WI38 (cell line): Measurements from ENCODE around the gene OPCML.

Source experiments
- H3K4me3 ChIP-seq: 2 replicates; pipeline ENCODE4 v1.5.1; 2011; ENCODE audit warnings: low read depth, mild to moderate bottlenecking, control low read depth, low read length
- TF ChIP-seq, protein P1 (sequence below): IDR thresholded peaks from 2 replicates; pipeline ENCODE4 v1.5.1; 2012; ENCODE audit warnings: low read depth, mild to moderate bottlenecking, control low read depth, low read length

Gene OPCML

DNA sequence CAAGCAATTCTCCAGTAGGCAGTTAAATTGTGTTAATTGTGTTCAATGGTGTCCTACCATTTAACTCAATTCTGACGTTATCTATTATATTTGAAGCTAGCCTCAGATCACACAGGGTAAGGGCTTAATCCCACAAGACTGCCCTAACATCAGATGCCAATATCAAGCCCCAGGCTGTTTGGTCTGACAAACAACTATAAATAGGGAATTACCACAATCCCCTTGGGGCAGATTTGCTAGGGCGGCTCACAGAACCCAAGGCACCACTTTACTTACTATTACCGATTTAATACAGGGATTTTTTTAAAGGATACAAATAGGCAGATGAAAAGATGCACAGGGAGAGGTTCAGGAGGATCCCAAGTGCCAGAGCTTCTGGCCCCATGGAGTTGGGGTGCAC lies 678.4 kb downstream of the OPCML start:
- no peak overlapping the region for H3K4me3 ChIP-seq
- TF ChIP-seq, protein P1, sequence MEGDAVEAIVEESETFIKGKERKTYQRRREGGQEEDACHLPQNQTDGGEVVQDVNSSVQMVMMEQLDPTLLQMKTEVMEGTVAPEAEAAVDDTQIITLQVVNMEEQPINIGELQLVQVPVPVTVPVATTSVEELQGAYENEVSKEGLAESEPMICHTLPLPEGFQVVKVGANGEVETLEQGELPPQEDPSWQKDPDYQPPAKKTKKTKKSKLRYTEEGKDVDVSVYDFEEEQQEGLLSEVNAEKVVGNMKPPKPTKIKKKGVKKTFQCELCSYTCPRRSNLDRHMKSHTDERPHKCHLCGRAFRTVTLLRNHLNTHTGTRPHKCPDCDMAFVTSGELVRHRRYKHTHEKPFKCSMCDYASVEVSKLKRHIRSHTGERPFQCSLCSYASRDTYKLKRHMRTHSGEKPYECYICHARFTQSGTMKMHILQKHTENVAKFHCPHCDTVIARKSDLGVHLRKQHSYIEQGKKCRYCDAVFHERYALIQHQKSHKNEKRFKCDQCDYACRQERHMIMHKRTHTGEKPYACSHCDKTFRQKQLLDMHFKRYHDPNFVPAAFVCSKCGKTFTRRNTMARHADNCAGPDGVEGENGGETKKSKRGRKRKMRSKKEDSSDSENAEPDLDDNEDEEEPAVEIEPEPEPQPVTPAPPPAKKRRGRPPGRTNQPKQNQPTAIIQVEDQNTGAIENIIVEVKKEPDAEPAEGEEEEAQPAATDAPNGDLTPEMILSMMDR: no peak

DNA sequence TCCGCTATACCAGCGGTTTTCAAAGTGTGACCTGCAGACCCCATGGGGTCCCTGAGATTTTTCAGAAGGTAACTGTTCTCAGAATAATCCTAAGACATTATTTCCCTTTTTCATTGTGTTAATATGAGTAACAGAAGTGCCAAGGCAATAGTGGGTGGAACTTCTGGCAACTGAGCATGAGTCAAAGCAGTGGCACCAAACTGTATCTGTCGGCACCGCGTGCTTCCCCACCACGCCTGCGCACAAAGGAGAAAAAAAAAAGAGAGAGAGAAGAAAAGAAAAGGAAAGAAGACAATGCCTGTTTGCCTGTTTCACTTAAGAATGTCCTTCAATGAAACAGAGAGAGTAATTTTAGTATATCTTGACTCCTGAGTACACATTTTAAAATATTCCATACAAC lies 679.9 kb downstream of the OPCML start:
- H3K4me3 ChIP-seq: no peak overlapping the region
- TF ChIP-seq, protein P1: no peak

DNA sequence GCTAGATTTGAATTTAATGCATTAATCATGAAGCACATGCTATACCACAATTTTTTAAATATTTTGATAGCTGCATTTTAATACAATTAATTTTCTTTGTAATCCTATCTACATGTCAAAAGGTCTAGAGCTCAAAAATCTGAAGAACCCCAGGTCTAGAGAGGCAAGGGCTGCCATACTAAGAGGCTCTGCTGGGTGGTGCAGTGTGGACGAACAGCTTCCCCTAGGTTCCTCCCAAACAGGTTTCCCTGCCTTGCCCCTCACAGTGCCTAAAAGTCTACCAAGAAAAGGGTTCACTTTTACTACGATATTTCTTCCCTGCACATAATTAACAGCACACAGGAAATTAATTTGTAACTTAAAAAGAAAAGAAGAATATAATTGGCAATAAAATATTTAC lies 681.1 kb downstream of the OPCML start:
- TF ChIP-seq, protein P1: no peak
- H3K4me3 ChIP-seq: no peak overlapping the region

DNA sequence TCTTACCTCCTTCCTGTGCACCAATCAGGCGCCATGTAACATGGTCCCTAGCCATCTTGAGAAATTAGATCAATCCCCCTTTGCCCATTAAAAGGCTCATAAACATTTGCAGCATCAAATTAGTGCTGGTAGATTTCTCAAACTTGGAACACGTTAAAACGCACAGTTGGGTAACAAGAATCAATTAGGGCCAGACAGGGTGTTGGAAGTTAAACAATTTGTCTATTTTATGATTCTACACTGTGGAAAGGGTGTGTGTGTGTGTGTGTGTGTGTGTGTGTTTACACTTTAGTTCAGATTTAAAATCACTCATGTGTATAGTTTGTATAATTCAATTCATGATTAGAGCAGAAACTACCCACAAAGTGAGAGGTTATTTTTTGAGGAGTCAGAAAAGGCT lies 682.0 kb downstream of the OPCML start:
- H3K4me3 ChIP-seq: no peak overlapping the region
- TF ChIP-seq, protein P1: no peak

DNA sequence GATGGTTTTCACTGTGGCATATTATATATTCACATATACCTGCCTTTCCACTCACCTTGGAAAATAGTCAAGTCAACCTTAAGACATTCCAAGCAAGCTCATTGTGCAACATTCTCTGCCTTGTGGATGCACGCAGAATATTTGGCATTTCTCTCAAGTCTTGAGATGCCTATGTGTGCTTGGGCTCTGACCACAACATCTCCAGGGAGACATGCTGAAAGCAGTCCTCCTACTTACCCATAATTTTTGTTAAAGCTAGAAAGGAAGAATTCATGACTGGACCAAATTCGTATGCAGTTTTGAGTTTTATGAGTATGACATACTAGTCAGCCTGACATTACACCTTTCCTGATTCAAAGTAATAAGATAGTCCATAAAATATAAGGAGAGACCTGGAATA lies 684.0 kb downstream of the OPCML start:
- TF ChIP-seq, protein P1: no peak
- H3K4me3 ChIP-seq: no peak overlapping the region

DNA sequence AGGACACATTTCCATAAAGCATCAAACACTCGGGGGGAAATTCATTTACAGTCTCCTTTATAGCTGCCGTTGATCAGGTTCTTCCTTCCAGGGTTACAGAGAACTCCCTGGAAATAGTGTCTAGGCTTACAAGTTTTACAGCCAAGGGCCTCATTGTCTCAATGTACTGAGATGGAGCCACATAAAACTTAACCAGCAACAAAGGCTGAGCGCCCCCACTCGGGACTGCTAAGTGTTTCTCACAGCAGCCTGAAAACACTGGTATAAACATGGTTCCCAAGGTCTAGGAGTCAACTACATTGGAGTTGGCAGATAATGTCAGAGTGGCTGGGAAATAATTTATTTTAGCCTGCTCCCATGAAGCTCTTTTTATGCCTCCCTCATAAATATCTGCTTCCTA lies 686.2 kb downstream of the OPCML start:
- no peak overlapping the region for H3K4me3 ChIP-seq
- TF ChIP-seq, protein P1: no peak

DNA sequence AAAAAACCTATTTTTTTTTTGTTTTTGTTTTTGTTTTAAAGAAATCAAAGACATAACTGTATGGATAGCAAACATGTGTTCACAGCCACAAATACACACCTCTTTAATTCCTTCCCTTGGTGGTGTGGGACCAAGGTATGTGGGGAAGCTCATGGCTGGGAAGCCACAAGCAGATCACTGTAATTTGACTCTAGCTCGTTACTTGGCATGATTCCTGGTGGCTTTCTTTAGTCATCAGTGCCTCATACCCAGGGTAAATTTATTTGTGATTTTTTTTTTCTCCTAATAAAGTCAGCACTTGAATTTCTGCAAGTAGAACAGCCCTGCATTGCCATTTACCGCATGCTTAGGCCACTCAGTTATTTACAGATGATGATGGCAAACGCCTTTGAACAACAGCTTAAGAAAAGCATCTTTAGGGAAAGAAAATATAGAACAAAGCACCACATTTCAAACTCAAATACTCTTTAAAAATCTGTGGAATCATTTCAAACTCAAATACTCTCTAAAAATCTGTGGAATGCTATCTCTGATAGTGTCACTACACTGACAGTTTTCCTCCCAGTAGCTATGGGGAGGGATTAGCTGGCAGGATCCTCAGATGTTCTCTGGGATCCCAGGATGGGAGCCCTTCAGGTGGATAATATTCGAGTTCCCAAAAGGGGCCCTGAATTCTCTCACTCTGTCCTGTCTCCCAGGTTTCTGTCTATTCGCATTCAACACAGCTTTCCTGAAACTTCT lies 687.2 kb downstream of the OPCML start:
- TF ChIP-seq, protein P1: no peak
- H3K4me3 ChIP-seq: no peak overlapping the region
